Motor neuron (in vitro differentiated cells): ENCODE data around the gene CDKN1C. TPM values are rescaled to one million over a fixed set of nuclear protein-coding genes. Genes with fewer than 3 reads are reported as not detected.
A peak's percentile ranks its signal among the peaks of the same experiment; 100 is the strongest.

Experiments
- ATAC-seq, 8 experiments: fragments of 200-7000 bp; cut with Tn5 transposase; replicated peaks in 6 of 8; 2 replicates each; pipeline ENCODE4 v1.8.0; 2021; ENCODE audit warnings: mild to moderate bottlenecking in 8 of 8, moderate library complexity in 8 of 8
- H3K27ac ChIP-seq, 2 donors: fragments of 250-450 bp; sonication (Bioruptor Pico); 2 replicates each; pipeline ENCODE4 v1.9.0; 2021; ENCODE audit warnings: antibody characterized with exemption in 2 of 2, mild to moderate bottlenecking in 2 of 2, moderate library complexity in 1 of 2
- H3K4me1 ChIP-seq, 2 donors: fragments of 250-450 bp; sonication (Bioruptor Pico); replicated peaks in 1 of 2; 2 replicates each; pipeline ENCODE4 v1.6.1; 2021; ENCODE audit warnings: antibody characterized with exemption in 2 of 2, mild to moderate bottlenecking in 2 of 2, moderate library complexity in 1 of 2
- H3K4me3 ChIP-seq, 5 donors: fragments of 250-450 bp; sonication (Bioruptor Pico); 2 replicates each; pipeline ENCODE4 v1.9.0; 2021; ENCODE audit warnings: antibody characterized with exemption in 5 of 5, mild to moderate bottlenecking in 5 of 5, moderate library complexity in 4 of 5
- WGBS, 10 experiments: fragments of 450-650 bp; shearing (Covaris generic); methylation state at CpG; one replicate each; pipeline ENCODE4 v1.0.0; 2022; 5-methylcytosine and 5-hydroxymethylcytosine counted together
- in situ Hi-C, 9 experiments: fragments of 400-800 bp; cut with MboI; loops; one replicate each; pipeline ENCODE4 v1.15.0; 2021; ENCODE audit warnings: low sequenced_read_pairs in 9 of 9, low pct_unique_long_range_greater_than_20kb in 2 of 9; ENCODE audit not compliant: unreplicated experiment in 9 of 9
- total RNA-seq, 8 experiments: library from RNA; unstranded; fragments of 300-600 nt; gene quantifications; 2 replicates each; pipeline versions ENCODE4 v1.2.3 to v1.2.4, GENCODE V29; 2022

Gene CDKN1C
- total RNA-seq, 8 experiments from 2014 or later, result 5.0 to 80.1 (median 37.8) TPM

DNA sequence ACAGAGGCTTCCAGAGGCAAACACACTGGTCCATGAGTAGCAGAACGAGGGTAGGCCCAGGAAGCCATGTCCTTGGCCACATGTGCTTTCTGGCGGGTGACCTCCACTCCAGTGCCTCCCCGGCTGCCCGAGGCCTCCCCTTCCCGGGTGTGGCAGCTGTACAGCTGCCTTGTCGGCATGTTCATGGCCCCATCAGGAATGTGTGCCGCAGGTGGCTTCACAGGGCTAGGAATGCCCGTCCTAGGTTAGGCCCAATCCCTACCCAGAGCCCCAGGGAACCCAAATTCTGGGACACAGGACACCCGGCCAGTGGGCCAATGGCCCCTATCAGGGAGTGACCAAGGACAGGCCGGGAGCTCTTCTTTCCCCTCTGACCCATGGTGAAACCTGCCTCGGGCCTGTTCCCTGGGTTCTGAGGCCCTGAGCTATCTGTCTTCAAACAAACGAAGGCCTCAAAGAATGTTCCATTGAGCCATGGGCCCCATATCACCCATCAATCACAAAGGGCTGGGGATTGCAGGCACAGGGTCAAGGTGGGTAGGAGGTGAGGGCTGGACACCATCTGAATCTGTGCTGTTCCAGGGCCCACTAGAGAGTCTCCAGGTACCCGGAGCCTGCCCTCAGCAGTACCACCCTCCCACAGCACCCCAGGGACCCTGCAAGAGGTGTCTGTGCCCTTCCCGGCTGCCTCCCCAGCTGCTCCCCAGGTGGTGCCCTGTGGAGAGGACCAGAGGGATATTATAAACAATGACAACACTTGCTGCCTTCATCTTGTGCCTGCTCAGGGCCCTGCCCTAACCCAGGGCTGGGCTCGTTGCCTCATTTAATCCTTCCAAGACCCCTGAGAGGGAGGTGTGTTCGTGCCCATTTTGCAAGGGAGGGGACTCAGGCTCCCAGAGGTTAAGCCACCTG lies 4.0 kb upstream of the CDKN1C start:
- in situ Hi-C loops, result loop anchor here (5.0 to 25.0 kb wide), 9 partner anchors 202 to 702 kb away; partner anchors contain the start of genes KCNQ1OT1 (in 5 of the 9), TSSC4 (in 2 of the 9), KCNQ1 (in 1 of the 9) and TRPM5 (in 1 of the 9)
- no peak for ATAC-seq
- WGBS, 10 experiments, result 40 to 96% (median 83%) methylated on average over 1 to 7 of the region's 16 CpGs; no CpG with 5 or more reads in 3 of the 10 experiments
- Histone ChIP-seq H3K4me1 (peaks cover 26 to 31% of the 10 kb centered on the region in 2 donors), H3K27ac (no peak overlapping the region), H3K4me3 (no peak overlapping the region)

DNA sequence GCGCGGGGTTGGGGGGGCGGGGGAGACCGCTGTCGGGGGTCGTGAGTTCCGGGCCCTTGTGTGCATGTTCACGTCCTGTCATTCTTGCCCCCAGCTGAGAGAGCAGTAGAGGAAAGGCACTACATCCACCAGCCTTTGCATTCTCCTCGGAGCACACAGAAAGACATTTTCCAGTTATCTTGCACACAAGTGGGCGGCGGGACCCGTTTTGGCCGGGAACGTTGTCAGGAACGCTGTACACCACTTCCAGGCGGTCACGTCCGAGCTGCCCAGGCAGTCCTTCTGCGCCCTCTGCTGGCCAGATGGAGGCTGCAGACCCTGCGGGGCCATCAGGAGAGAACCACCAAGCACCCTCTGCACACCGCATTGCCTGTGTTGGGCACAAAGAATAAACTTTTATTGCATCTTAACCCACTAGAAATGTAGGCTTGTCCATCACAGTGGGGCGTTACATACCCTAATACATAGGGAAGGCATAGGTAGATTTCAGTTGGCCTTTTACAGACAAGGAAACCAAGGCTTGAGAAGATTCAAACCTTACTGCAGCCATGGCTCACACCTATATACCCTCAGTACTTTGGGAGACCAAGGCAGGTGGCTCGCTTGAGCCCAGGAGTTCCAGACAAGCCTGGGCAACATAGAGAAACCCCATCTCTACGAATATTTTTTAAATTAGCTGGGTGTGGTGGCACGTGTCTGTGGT lies 2.8 kb upstream of the CDKN1C start:
- peak in 5 of 8 experiments; percentile 2 to 38 (median 9) for ATAC-seq
- in situ Hi-C loops, result loop anchor here in 8 of 9 experiments (5.0 to 25.0 kb wide), 8 partner anchors 201 to 701 kb away; partner anchors contain the start of genes KCNQ1OT1 (in 5 of the 8), TSSC4 (in 2 of the 8), KCNQ1 (in 1 of the 8) and TRPM5 (in 1 of the 8)

DNA sequence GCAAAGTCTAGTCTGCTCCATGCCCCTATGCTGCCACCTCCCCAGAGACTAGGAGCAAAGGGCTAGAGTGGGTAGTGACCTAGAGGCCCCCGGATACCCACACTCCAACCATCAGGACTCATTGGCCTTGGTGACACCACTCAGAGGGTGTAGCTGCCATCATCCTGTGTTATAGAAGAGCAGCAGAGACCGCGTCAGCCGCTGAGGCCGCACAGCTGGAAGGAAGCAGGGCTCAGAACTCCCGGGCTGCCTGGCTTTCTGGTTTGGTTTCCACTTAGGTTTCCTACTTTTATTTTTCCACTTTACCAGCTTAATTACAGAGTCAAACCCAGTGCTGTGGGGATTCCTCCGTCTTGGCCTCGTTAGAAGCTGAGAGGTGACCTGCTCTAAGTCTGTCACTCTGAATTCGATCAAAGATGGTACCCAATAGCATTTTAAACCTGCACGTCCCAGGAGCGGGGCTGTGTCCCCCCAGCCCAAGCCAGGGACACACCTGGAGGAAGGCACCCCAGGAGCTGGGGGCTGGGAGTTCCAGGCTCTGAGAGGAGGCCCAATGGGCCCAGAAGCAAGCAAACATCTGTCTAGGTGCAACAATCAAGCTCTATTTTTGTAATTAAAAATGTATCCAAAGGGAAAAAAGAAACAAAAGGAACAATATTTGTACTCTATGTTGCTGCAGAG lies 2.1 kb upstream of the CDKN1C start:
- no peak overlapping the region for H3K4me3 ChIP-seq
- H3K4me1 ChIP-seq, result peaks cover 32 to 37% of the 10 kb centered on the region in 2 donors
- no peak for ATAC-seq
- in situ Hi-C loops, result loop anchor here in 8 of 9 experiments (5.0 to 25.0 kb wide), 8 partner anchors 200 to 700 kb away; partner anchors contain the start of genes KCNQ1OT1 (in 5 of the 8), TSSC4 (in 2 of the 8), KCNQ1 (in 1 of the 8) and TRPM5 (in 1 of the 8)
- WGBS, 10 experiments, result 69 to 100% (median 86%) methylated on average over 1 to 9 of the region's 11 CpGs; no CpG with 5 or more reads in 2 of the 10 experiments
- H3K27ac ChIP-seq, result no peak overlapping the region

More for the DNA sequence above, 2.8 kb upstream of the CDKN1C start:
- WGBS, 10 experiments, result 7 to 60% (median 20%) methylated on average over 2 to 14 of the region's 25 CpGs; no CpG with 5 or more reads in 2 of the 10 experiments
- no peak overlapping the region for H3K4me3 ChIP-seq
- peaks cover 26 to 31% of the 10 kb centered on the region in 2 donors for H3K4me1 ChIP-seq
- H3K27ac ChIP-seq, result no peak overlapping the region

DNA sequence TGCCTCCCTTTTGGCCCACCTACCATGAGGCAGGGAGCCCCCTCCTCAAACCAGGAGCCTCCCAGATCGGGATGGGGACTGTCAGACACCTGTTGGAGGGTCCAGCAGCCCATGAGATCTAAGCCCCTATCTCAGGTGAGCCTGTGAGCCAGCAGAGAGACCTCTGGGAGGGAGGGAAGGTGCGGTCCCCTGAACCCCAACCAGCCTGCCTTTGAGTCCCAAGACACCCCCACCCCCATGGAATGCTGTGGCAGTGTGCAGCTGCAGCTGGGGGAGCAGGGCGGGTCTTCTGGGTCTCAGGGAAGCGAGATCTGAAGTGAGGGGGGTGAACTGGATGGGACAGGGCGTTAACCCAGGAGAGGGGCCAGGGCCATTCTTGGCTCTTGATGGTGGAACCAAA lies 1.4 kb upstream of the CDKN1C start:
- WGBS, 10 experiments, result 20 to 100% methylated on average over 1 to 2 of the region's 5 CpGs; no CpG with 5 or more reads in 8 of the 10 experiments
- Histone ChIP-seq H3K4me1 (peaks cover 36 to 41% of the 10 kb centered on the region in 2 donors), H3K27ac (peak overlapping the region in 1 of 2 donors; percentile 88), H3K4me3 (no peak overlapping the region)
- ATAC-seq, result no peak
- in situ Hi-C loops, result loop anchor here in 8 of 9 experiments (5.0 to 25.0 kb wide), 8 partner anchors 200 to 700 kb away; partner anchors contain the start of genes KCNQ1OT1 (in 5 of the 8), TSSC4 (in 2 of the 8), KCNQ1 (in 1 of the 8) and TRPM5 (in 1 of the 8)

DNA sequence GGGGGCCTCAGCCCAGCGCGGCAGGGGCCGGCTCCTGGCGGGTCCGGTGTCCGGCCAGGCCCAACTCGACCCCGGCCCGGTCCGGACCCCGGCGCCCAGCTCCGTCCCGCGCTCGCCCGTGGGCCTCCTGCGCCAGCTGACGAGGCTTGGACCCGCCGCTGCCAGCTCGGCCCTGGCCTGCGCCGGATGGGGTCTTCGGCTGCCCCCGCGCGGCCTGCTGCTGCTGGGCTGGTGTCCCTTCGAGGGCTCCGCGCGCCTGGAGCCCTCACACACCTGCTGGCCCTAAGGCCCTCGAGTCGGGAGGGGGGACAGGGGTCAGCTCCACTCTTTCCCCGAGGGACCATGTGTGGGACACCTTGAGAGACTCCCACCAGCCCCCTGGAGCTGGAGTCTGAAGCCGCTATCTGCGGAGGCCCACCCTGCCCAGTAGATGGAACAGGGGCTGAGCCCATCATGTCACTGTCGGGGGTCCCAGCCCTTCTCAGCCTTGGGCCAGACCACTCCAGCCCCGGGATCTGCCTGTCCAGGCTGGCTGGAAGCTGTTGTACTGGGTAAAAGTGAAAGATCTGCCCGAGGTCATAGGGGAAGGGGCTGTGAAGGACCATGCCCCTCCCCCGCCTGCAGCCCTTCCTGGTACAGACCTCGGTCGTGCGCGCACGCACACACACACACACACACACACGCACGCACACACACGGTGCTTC lies 768 bp upstream of the CDKN1C start:
- Histone ChIP-seq H3K4me3 (peak overlapping the region; percentile 21 to 85 (median 37)), H3K4me1 (peaks cover 36 to 41% of the 10 kb centered on the region in 2 donors), H3K27ac (peak overlapping the region; percentile 78 to 88)
- in situ Hi-C loops, result loop anchor here in 8 of 9 experiments (5.0 to 25.0 kb wide), 8 partner anchors 199 to 699 kb away; partner anchors contain the start of genes KCNQ1OT1 (in 5 of the 8), TSSC4 (in 2 of the 8), KCNQ1 (in 1 of the 8) and TRPM5 (in 1 of the 8)
- ATAC-seq, result peak; percentile 1 to 53 (median 42)
- WGBS, 10 experiments, result 3 to 30% (median 28%) methylated on average over 4 to 8 of the region's 49 CpGs; no CpG with 5 or more reads in 7 of the 10 experiments

DNA sequence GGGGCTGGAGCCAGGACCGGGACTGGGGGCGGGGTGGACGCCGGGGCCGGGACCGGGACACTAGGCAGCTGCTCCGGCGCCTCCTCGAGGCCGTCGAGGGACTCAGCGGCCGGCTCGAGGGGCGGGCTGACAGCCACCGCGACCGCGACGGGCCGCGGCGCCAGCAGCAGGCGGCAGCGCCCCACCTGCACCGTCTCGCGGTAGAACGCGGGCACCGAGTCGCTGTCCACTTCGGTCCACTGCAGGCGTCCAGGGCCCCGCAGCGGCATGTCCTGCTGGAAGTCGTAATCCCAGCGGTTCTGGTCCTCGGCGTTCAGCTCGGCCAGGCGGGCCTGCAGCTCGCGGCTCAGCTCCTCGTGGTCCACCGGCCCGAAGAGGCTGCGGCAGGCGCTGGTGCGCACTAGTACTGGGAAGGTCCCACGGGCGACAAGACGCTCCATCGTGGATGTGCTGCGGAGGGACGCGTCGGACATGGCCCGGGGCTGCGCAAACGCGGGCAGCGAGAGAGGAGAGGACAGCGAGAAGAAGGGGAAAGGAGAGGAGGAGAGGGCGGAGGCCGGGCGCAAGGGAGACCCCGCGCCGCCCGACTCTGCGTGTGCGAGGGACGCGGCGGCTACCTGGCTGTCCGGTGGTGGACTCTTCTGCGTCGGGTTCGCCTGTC lies 428 bp downstream of the CDKN1C start:
- Histone ChIP-seq H3K4me1 (peaks cover 36 to 41% of the 10 kb centered on the region in 2 donors), H3K27ac (peak overlapping the region; percentile 85 to 89), H3K4me3 (peak overlapping the region; percentile 65 to 85 (median 76))
- WGBS, 10 experiments, result 0 to 2% (median 0%) methylated on average over 6 to 12 of the region's 80 CpGs; no CpG with 5 or more reads in 6 of the 10 experiments
- ATAC-seq, result peak; percentile 5 to 37 (median 10)
- in situ Hi-C loops, result loop anchor here in 8 of 9 experiments (5.0 to 25.0 kb wide), 8 partner anchors 198 to 698 kb away; partner anchors contain the start of genes KCNQ1OT1 (in 5 of the 8), TSSC4 (in 2 of the 8), KCNQ1 (in 1 of the 8) and TRPM5 (in 1 of the 8)

DNA sequence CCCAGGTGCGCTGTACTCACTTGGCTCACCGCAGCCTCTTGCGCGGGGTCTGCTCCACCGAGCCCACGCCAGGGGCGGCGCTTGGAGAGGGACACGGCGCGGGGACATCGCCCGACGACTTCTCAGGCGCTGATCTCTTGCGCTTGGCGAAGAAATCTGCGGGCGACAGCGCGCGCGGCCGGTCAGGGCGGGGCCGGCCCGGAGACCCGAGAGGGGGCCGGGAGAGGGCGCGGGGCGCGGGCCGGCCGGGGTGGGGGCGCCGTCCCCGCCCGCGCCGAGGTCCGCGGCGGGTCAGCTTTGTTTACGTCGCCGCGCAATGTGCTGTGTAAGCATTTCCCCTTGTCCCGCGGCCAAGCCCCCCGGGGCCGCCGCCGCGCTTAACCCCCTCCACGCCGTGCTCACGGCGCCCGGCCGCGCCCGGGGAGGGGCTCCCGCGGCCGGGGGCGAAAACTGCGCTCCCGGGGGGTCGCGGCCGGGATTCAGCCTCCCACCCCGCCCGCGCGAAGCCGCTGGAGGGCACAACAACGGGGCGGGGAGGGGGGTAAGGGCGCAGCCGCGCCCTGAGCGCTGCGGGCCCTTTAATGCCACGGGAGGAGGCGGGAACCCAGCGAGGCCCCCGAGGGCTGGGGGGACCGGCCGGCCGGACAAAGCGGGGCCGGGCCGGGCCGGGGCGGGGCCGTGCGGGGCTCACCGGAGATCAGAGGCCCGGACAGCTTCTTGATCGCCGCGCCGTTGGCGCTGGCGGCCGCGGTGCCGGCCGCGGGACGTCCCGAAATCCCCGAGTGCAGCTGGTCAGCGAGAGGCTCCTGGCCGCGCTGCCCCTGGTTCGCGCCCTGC lies 1.4 kb downstream of the CDKN1C start:
- H3K4me3 ChIP-seq, result peak overlapping the region; percentile 65 to 85 (median 76)
- in situ Hi-C loops, result loop anchor here in 8 of 9 experiments (10.0 to 25.0 kb wide), 7 partner anchors 197 to 697 kb away; partner anchors contain the start of genes KCNQ1OT1 (in 5 of the 8), TSSC4 (in 2 of the 8), KCNQ1 (in 1 of the 8) and TRPM5 (in 1 of the 8)
- H3K27ac ChIP-seq, result peak overlapping the region; percentile 85 to 89
- 20% methylated on average over 1 of the region's 119 CpGs; no CpG with 5 or more reads in 9 of the 10 experiments for WGBS, 10 experiments
- H3K4me1 ChIP-seq, result peaks cover 36 to 41% of the 10 kb centered on the region in 2 donors
- ATAC-seq, result peak; percentile 3 to 31 (median 24)

DNA sequence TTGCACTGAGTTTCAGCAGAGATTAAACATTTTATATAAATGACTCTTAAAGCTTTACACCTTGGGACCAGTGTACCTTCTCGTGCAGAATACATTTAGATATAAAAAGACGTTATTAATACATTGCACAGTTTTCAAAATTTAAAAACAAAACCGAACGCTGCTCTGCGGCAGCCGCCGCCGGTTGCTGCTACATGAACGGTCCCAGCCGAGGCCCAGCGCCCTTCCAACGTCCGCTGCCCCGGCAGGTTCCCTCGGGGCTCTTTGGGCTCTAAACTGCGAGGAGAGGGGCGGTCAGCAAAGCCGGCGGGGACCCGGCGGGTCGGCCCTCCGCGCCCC lies 2.0 kb downstream of the CDKN1C start:
- Histone ChIP-seq H3K4me1 (peaks cover 36 to 41% of the 10 kb centered on the region in 2 donors), H3K27ac (peak overlapping the region; percentile 85 to 89), H3K4me3 (peak overlapping the region; percentile 65 to 85 (median 76))
- ATAC-seq, result no peak
- WGBS, 10 experiments, result 0 to 16% (median 5%) methylated on average over 1 to 15 of the region's 24 CpGs
- in situ Hi-C loops, result loop anchor here in 8 of 9 experiments (10.0 to 25.0 kb wide), 7 partner anchors 196 to 696 kb away; partner anchors contain the start of genes KCNQ1OT1 (in 5 of the 8), TSSC4 (in 2 of the 8), KCNQ1 (in 1 of the 8) and TRPM5 (in 1 of the 8)

DNA sequence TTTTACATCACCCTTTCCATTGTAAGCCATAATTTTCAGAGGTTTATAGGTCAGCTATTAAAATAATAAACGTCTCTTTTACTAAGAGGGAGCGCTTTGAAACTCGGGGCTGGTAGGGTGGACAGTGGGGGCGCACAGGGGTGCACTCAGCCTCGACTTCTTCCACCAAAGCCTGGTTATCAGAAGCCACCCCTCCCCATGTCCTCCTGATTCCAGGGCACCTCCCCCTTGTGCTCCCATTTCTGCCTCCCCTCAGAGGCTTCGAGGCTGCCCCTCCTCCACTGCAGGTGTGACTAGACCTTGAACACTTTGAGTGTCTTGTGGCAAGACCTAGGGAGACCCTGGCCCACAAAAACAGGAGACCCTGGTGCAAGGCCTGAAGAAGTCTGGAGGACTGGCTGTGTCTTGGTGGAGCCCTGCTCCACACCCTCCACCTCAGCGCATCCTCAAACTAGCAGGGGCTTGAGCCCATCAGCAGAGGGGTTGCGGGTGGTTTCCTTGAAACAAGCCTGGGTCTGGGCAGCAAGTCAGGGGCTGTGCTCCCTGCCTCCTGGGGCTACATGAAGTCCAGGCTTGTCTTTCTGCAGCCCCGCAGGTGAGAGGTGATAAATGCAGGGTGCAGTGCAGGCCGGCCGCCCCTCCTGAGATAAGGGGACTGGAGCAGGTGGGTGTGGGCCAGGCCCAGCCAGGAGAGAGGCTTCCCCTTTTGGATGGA lies 3.0 kb downstream of the CDKN1C start:
- in situ Hi-C loops, result loop anchor here in 8 of 9 experiments (10.0 to 25.0 kb wide), 7 partner anchors 195 to 695 kb away; partner anchors contain the start of genes KCNQ1OT1 (in 5 of the 8), TSSC4 (in 2 of the 8), KCNQ1 (in 1 of the 8) and TRPM5 (in 1 of the 8)
- peak overlapping the region in 1 of 2 donors; percentile 4 for H3K27ac ChIP-seq
- peaks cover 36% of the 10 kb centered on the region in 2 donors for H3K4me1 ChIP-seq
- WGBS, 10 experiments, result 40 to 100% (median 80%) methylated on average over 1 to 6 of the region's 11 CpGs; no CpG with 5 or more reads in 3 of the 10 experiments
- H3K4me3 ChIP-seq, result peak overlapping the region in 4 of 5 donors; percentile 65 to 77 (median 72)
- ATAC-seq, result no peak
